Panc1 (cell line): ENCODE measurements around the gene KRTAP10-7. TPM values are rescaled to one million over a fixed set of nuclear protein-coding genes. Genes with fewer than 3 reads are reported as not detected.

ENCODE experiments used
- ATAC-seq: fragments of 200-7000 bp; cut with Tn5 transposase; 2 replicates; pipeline ENCODE4 v1.9.1; 2020; ENCODE audit warnings: mild to moderate bottlenecking, moderate library complexity
- BruUV-seq: library from RNA; stranded (reverse); fragments of 400-500 nt; replicated peaks from 2 replicates; lab custom pipeline; 2021; lab: Mats Ljungman, UMichigan
- CTCF ChIA-PET: fragments of 300-600 bp; sonication (Branson Sonifier 250); formaldehyde crosslinking; loops from one replicate; lab custom pipeline; 2022; ENCODE audit warnings: antibody characterized with exemption; lab: Charles Lee
- POLR2A ChIA-PET: fragments of 300-600 bp; sonication (Branson Sonifier 250); formaldehyde crosslinking; loops from one replicate; lab custom pipeline; 2022; ENCODE audit warnings: antibody characterized with exemption; lab: Charles Lee
- DNase-seq: peaks from one replicate; pipeline ENCODE4 v3.0.0-alpha.2; 2010; ENCODE audit warnings: low read depth, low spot score
- H3K27ac ChIP-seq: 2 replicates; pipeline ENCODE4 v1.5.1; 2011; ENCODE audit warnings: mild to moderate bottlenecking, low read length, inconsistent platforms
- H3K27me3 ChIP-seq: fragments of 200-500 bp; sonication (Bioruptor generic); 2 replicates; pipeline ENCODE4 v1.6.0; 2014; ENCODE audit warnings: low read length, inconsistent platforms; ENCODE audit not compliant: control insufficient read depth, insufficient read depth
- H3K36me3 ChIP-seq: fragments of 200-500 bp; sonication (Bioruptor generic); 2 replicates; pipeline ENCODE4 v1.5.1; 2014; ENCODE audit warnings: inconsistent platforms, mild to moderate bottlenecking, low read length, moderate library complexity; ENCODE audit not compliant: control insufficient read depth, insufficient read depth
- H3K4me1 ChIP-seq: 2 replicates; pipeline ENCODE4 v1.5.1; 2011; ENCODE audit warnings: inconsistent platforms, mild to moderate bottlenecking, low read length, moderate library complexity; ENCODE audit not compliant: control insufficient read depth, insufficient read depth
- H3K4me3 ChIP-seq, 2 experiments: 2 replicates each; pipeline ENCODE4 v1.5.1; 2011 to 2012; ENCODE audit warnings: low read depth in 2 of 2, low read length in 2 of 2, mild to moderate bottlenecking in 2 of 2, inconsistent platforms in 1 of 2, moderate library complexity in 1 of 2
- H3K9me3 ChIP-seq: fragments of 200-500 bp; sonication (Bioruptor generic); 2 replicates; pipeline ENCODE4 v1.5.1; 2014; ENCODE audit warnings: low read depth, mild to moderate bottlenecking, inconsistent platforms, low read length, moderate library complexity; ENCODE audit not compliant: control insufficient read depth, insufficient read depth
- POLR2AphosphoS5 ChIP-seq: IDR thresholded peaks from 2 replicates; pipeline ENCODE4 v1.6.1; 2012; ENCODE audit warnings: mild to moderate bottlenecking, low read depth, low read length, moderate library complexity
- SIN3A ChIP-seq: IDR thresholded peaks from 2 replicates; pipeline ENCODE4 v1.6.1; 2012; ENCODE audit warnings: low read depth, mild to moderate bottlenecking, low read length, moderate library complexity, borderline replicate concordance; ENCODE audit not compliant: insufficient read depth
- TCF7L2 ChIP-seq: IDR thresholded peaks from 2 replicates; pipeline ENCODE4 v1.6.1; 2011; ENCODE audit warnings: mild to moderate bottlenecking, low read depth, low read length, inconsistent platforms
- in situ Hi-C: cut with HindIII; loops from 2 replicates; pipeline ENCODE4 v1.10.0; 2016; ENCODE audit warnings: low sequenced_read_pairs, low pct_unique_long_range_greater_than_20kb
- intact Hi-C: fragments of 100-400 bp; cut with micrococcal nuclease; formaldehyde crosslinking; loops from one replicate; pipeline ENCODE4 v1.10.0; 2022; ENCODE audit not compliant: unreplicated experiment
- total RNA-seq: library from RNA; stranded (reverse); gene quantifications from one replicate; pipeline ENCODE4 v1.2.1, GENCODE V29; 2021; ENCODE audit not compliant: unreplicated experiment
- TF ChIP-seq, protein P1 (sequence below), 2 experiments: IDR thresholded peaks; 2 replicates each; pipeline ENCODE4 v1.6.1; 2011 to 2012; ENCODE audit warnings: low read depth in 2 of 2, control low read depth in 1 of 2, low read length in 1 of 2, mild to moderate bottlenecking in 1 of 2, moderate library complexity in 1 of 2; ENCODE audit not compliant: insufficient read depth in 1 of 2
- TF ChIP-seq, protein P2 (sequence below): fragments of 450-650 bp; IDR thresholded peaks from 2 replicates; pipeline ENCODE4 v1.5.1; 2017; ENCODE audit warnings: mild to moderate bottlenecking

The KRTAP10-7 gene
- total RNA-seq, 1 experiment from 2014 or later: not detected

DNA sequence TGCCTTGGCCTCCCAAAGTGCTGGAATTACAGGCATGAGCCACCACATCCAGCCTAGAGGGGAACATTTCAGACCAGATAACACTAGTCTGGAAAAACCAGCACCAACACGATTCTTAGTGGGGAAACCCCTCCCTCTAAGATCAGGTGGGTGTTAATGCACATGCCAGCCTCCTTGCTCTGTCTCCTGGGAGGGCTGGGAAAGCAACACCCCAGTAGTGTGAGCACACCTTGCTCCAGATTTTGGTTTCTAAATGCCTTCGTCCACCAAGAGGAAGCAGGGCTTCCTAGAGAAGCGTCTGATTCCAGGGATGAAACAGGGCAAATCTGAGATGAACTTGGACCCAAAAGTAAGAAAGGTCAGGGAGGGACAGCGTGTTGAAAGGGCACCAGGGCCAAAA is 29.1 kb upstream of the KRTAP10-7 start:
- H3K9me3 ChIP-seq: no peaks in the 10 kb centered on the region
- H3K27ac ChIP-seq: no peak overlapping the region
- no peak overlapping the region for H3K4me3 ChIP-seq
- ChIA-PET CTCF (no interaction called here), POLR2A (no interaction called here)
- TF ChIP-seq, protein P1, sequence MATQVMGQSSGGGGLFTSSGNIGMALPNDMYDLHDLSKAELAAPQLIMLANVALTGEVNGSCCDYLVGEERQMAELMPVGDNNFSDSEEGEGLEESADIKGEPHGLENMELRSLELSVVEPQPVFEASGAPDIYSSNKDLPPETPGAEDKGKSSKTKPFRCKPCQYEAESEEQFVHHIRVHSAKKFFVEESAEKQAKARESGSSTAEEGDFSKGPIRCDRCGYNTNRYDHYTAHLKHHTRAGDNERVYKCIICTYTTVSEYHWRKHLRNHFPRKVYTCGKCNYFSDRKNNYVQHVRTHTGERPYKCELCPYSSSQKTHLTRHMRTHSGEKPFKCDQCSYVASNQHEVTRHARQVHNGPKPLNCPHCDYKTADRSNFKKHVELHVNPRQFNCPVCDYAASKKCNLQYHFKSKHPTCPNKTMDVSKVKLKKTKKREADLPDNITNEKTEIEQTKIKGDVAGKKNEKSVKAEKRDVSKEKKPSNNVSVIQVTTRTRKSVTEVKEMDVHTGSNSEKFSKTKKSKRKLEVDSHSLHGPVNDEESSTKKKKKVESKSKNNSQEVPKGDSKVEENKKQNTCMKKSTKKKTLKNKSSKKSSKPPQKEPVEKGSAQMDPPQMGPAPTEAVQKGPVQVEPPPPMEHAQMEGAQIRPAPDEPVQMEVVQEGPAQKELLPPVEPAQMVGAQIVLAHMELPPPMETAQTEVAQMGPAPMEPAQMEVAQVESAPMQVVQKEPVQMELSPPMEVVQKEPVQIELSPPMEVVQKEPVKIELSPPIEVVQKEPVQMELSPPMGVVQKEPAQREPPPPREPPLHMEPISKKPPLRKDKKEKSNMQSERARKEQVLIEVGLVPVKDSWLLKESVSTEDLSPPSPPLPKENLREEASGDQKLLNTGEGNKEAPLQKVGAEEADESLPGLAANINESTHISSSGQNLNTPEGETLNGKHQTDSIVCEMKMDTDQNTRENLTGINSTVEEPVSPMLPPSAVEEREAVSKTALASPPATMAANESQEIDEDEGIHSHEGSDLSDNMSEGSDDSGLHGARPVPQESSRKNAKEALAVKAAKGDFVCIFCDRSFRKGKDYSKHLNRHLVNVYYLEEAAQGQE (IDR thresholded peaks at IDR 0.05; ENCODE audit: insufficient read depth in 1 of 2, low read depth in 2 of 2, low read length in 1 of 2): no peak
- no peak for TF ChIP-seq SIN3A
- TF ChIP-seq POLR2AphosphoS5: no peak
- TF ChIP-seq, protein P2, sequence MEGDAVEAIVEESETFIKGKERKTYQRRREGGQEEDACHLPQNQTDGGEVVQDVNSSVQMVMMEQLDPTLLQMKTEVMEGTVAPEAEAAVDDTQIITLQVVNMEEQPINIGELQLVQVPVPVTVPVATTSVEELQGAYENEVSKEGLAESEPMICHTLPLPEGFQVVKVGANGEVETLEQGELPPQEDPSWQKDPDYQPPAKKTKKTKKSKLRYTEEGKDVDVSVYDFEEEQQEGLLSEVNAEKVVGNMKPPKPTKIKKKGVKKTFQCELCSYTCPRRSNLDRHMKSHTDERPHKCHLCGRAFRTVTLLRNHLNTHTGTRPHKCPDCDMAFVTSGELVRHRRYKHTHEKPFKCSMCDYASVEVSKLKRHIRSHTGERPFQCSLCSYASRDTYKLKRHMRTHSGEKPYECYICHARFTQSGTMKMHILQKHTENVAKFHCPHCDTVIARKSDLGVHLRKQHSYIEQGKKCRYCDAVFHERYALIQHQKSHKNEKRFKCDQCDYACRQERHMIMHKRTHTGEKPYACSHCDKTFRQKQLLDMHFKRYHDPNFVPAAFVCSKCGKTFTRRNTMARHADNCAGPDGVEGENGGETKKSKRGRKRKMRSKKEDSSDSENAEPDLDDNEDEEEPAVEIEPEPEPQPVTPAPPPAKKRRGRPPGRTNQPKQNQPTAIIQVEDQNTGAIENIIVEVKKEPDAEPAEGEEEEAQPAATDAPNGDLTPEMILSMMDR: no peak
- TF ChIP-seq TCF7L2: no peak
- DNase-seq (no peak), ATAC-seq (no peak)
- H3K4me1 ChIP-seq: peaks cover 5% of the 10 kb centered on the region; the same call in 1 of the 2 replicates
- H3K36me3 ChIP-seq: no peaks in the 10 kb centered on the region
- no TSS peak for BruUV-seq
- intact Hi-C loops (no loop called here), in situ Hi-C loops (no loop called here)
- H3K27me3 ChIP-seq: no peaks in the 10 kb centered on the region

DNA sequence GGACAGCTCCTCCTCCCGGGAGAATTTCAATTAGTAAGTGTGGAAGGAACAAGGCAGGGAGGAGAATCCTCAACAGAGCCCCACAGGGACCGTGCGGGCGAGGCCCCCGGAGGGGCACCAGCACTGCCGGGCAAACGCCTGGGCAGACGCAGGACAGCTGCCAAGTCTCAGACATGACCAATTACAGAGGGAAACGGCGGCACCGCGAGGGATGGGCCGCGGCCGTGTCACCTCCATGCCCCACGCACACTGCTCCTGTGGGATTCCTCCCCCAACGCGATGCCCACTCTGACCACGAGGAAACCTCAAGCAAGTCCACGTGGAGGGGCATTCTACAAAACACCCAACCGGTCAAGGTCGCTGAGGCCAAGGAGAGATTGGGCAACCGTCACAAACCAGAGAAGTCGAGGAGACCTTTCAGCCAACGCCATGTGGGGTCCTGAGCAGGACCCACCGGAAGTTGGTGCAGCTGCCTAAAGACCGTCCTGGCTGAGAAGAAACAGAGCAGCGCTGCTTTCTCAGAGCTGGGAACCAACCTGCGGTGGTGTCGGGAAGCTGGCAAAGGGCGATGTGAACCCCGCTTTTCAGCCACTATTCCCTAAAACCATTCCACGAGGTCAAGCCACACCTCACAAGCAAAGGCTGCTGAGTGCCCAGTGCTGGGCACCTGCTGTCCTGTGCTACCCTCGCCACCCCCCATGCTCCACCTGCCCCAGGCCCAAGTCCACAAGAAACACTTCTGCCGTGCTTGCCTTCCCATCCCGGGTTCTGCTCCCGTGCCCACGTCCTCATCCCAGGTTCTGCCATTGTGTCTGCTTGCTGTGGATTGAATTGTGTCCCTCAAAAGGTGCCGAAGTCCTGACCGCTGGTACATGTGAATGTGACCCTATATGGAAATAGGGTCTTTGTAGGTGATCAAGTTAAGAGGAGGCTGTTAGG is 28.3 kb upstream of the KRTAP10-7 start:
- BruUV-seq: no TSS peak

More for the DNA sequence above, 28.3 kb upstream of the KRTAP10-7 start:
- ChIA-PET POLR2A (no interaction called here), CTCF (no interaction called here)
- H3K4me3 ChIP-seq: no peak overlapping the region
- intact Hi-C loops (no loop called here), in situ Hi-C loops (no loop called here)
- H3K36me3 ChIP-seq: no peaks in the 10 kb centered on the region
- TF ChIP-seq, protein P1 (IDR thresholded peaks at IDR 0.05; ENCODE audit: insufficient read depth in 1 of 2, low read depth in 2 of 2, low read length in 1 of 2): no peak
- TF ChIP-seq SIN3A: no peak
- TF ChIP-seq TCF7L2: no peak
- TF ChIP-seq, protein P2: no peak
- no peak for TF ChIP-seq POLR2AphosphoS5
- H3K4me1 ChIP-seq: peaks cover 5% of the 10 kb centered on the region; the same call in 1 of the 2 replicates
- ATAC-seq (no peak), DNase-seq (no peak)
- no peak overlapping the region for H3K27ac ChIP-seq
- no peaks in the 10 kb centered on the region for H3K9me3 ChIP-seq
- no peaks in the 10 kb centered on the region for H3K27me3 ChIP-seq
